GM21717 (cell line): ENCODE measurements around the gene TYRO3.
"Not testable (repeated sequence)": the region's sequence is repeated elsewhere in the genome, so short reads cannot be mapped to it uniquely, and the experiment has no call there.

Source experiments
- ATAC-seq: cut with Tn5 transposase; IDR thresholded peaks from one replicate; pipeline ENCODE4 v1.9.1; 2021; ENCODE audit warnings: mild to moderate bottlenecking, moderate library complexity; ENCODE audit not compliant: unreplicated experiment

Gene TYRO3

DNA sequence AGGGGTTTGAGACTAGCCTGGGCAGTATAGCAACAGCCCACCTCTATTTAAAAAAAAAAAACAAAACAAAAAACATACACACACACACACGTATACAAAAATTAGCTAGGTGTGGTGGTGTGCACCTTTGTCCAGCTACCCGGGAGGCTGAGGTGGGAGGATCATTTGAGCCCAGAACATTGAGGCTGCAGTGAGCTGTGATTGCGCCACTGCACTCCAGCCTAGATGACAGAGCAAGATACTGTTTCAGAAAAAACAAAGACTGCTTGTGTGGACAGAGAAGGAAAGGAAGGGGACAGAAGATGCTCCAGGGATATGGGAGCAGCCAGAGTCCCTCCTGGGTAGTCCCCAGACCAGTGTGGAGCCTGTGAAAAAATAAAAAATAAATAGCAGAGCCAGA is 12.9 kb downstream of the TYRO3 start:
- ATAC-seq = no peak

DNA sequence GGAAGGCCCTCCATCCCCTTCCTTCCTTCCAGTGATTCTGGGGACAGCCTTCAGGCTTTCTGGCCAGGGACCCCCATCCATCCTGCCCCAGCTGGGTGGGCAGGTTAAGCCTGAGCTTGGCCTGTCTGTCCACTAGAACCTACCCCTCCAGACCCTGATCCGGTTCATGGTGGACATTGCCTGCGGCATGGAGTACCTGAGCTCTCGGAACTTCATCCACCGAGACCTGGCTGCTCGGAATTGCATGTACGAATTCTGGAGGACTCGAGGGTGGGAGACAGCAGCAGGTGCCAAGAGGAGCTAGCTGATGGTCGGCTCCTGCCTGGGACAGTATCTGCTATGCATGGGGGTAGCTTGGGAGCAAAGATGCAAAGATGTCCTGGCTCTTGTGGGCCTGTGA is 13.9 kb downstream of the TYRO3 start:
- ATAC-seq = no peak

DNA sequence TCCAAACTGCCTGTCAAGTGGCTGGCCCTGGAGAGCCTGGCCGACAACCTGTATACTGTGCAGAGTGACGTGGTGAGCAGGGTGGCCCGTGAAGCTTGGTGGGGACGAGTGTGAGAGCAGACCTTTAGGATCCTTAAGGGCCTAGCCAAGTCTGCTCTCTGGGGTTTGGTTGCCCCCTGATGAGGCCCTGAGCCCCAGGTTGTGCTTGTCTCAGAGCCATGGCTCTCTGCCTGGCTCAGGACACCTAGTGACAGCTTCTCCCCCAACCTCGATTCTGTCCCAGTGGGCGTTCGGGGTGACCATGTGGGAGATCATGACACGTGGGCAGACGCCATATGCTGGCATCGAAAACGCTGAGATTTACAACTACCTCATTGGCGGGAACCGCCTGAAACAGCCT is 14.4 kb downstream of the TYRO3 start:
- ATAC-seq = no peak

DNA sequence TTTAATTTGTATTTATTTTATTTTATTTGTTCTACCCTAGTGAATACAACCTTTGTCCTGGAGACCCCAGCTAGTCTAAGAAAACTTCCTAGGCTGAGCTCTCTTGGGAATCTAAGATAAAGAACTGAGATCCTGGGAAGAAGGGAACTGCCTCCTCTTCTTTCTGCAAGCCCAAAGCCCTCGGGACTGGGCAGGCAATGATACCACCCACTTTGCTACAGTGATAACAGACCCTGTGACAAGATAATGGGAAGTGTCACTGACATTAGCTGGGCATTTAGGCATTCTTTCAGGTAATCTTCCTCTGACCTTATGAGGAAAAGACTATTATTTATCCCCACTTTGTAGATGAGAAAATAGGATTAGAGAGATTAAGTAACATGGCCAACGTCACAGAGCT is 15.1 kb downstream of the TYRO3 start:
- no peak for ATAC-seq

DNA sequence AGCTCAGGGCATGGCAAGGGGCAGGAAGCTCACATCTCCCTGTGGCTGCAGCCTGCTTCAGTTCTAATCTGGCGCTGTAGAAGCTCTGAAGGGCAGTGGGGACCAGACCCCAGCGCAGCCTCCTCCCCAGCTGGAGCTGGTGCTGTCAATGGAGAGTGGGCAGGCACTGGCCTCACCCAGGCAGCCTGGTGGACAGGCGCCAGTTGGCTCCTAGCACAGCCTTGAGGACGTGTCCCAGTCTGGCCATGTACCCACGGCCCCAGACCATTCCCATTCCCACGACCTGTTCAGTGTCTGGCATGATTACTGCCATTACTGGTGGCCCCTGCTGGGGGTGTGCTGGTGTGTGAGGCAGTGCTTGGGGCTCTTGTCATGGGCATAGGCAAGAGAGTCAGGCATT is 16.3 kb downstream of the TYRO3 start:
- ATAC-seq = no peak

DNA sequence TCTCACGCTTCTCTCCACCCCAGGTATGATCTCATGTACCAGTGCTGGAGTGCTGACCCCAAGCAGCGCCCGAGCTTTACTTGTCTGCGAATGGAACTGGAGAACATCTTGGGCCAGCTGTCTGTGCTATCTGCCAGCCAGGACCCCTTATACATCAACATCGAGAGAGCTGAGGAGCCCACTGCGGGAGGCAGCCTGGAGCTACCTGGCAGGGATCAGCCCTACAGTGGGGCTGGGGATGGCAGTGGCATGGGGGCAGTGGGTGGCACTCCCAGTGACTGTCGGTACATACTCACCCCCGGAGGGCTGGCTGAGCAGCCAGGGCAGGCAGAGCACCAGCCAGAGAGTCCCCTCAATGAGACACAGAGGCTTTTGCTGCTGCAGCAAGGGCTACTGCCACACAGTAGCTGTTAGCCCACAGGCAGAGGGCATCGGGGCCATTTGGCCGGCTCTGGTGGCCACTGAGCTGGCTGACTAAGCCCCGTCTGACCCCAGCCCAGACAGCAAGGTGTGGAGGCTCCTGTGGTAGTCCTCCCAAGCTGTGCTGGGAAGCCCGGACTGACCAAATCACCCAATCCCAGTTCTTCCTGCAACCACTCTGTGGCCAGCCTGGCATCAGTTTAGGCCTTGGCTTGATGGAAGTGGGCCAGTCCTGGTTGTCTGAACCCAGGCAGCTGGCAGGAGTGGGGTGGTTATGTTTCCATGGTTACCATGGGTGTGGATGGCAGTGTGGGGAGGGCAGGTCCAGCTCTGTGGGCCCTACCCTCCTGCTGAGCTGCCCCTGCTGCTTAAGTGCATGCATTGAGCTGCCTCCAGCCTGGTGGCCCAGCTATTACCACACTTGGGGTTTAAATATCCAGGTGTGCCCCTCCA is 19.1 kb downstream of the TYRO3 start:
- no peak for ATAC-seq

DNA sequence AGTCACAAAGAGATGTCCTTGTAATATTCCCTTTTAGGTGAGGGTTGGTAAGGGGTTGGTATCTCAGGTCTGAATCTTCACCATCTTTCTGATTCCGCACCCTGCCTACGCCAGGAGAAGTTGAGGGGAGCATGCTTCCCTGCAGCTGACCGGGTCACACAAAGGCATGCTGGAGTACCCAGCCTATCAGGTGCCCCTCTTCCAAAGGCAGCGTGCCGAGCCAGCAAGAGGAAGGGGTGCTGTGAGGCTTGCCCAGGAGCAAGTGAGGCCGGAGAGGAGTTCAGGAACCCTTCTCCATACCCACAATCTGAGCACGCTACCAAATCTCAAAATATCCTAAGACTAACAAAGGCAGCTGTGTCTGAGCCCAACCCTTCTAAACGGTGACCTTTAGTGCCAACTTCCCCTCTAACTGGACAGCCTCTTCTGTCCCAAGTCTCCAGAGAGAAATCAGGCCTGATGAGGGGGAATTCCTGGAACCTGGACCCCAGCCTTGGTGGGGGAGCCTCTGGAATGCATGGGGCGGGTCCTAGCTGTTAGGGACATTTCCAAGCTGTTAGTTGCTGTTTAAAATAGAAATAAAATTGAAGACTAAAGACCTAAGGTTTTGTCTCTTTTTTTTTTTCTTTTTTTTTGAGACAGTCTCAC is 19.8 kb downstream of the TYRO3 start:
- no peak for ATAC-seq

GRCh38 chr15:41581110-41581509 is 22.1 kb downstream of the TYRO3 start:
- no peak for ATAC-seq

- no peak for ATAC-seq
These were observed 24.8 kb downstream of the TYRO3 start for GRCh38 chr15:41583795-41584194.

DNA sequence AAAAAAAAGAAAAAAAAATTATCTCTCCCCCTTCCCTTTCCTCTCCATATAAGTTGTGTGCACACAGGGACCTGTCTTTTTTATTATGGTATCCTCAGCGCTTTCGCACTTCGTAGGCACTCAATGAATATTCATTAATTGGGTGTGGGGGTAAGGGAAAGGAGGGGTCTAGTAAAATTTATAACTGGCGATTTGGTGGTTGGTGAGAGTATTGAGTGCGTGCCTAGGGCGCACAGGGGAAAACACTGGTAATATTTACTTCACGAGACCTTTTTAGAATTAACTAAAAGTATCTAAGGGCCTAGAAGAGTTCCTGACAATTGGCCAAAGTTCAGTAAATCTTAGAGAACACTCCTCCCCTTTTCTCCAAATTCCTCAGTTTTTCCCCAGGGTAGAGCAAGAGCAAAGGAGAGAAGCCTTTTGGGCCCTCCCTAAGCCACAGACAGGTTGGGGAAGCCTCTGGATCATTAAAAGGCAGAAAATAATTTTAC is 25.7 kb downstream of the TYRO3 start:
- ATAC-seq = no peak

DNA sequence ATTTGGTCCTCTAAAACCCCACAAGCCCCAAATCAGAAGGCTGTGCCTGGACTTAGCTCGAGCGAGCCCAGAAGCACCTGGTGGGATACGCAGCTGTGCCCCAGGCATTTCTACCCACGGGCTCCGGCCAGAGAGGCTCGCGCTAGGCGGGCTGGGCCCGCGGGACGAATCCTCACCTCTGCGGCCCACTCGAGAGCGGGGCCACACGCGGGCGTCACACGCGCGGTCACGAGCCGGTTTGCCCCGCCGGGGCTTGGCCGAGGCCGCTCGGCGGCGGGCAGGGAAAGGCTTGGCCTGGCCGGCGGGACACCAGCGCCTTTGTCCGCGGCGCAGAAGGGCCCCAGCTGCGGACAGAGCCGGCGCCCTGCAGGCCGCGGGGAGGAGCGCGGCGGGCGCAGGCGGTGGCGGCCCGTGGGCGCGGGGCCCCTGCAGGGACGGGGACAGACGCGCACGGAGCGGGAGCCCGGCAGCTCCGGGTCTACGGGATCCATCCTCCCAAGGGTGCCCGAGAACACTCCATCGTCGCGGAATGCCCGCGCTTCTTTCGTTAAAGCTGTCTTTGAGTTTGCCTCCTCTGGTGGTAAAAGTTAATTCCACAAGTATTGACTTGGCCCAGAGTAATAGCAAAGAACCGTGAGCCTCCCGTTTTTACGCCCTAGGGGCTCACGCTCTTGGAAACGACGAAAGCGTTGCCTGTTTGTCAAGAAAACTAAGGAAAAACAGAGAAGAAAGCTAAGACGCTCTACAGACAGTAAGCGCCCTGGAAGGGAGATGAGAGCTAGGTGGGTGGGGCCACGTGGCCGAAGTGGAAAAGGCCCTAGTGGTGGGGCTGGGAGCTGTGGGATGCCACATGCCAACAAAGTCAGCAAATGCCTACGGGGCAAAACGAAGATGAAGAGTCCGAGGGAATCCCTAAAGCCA is 26.4 kb downstream of the TYRO3 start:
- no peak for ATAC-seq

GRCh38 chr15:41586531-41587282 is 27.7 kb downstream of the TYRO3 start:
- not testable (repeated sequence) for ATAC-seq

DNA sequence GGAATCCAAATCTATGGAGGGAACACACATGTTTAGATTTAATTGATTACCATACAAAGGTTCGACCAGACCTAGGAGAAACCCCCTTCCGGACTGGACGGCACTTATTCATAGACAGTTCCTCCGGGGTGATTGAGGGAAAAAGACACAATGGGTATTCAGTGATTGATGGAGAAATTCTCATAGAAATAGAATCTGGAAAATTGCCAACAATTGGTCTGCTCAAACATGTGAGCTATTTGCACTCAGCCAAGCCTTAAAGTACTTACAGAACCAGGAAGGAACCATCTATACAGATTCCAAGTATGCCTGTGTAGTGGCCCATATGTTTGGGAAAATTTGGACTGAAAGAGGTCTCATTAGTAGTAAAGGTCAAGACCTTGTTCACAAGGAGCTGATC is 30.0 kb downstream of the TYRO3 start:
- ATAC-seq = not testable (repeated sequence)

DNA sequence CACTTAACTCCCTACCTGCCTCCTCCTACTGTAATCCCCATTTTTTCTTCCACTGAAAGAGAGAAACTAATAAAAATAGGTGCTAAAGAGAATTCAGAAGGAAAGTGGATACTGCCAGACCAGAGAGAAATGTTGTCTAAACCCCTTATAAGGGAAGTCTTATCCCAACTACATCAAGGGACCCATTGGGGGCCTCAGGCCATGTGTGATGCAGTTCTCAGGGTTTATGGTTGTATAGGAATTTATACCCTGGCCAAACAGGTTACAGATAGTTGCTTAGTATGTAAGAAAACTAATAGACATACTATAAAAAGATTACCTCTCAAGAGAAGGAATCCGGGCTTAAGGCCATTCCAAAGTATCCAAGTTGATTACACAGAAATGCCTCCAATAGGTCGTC is 30.6 kb downstream of the TYRO3 start:
- ATAC-seq = not testable (repeated sequence)

- ATAC-seq = not testable (repeated sequence)
These were observed 32.2 kb downstream of the TYRO3 start for GRCh38 chr15:41591217-41591616.

DNA sequence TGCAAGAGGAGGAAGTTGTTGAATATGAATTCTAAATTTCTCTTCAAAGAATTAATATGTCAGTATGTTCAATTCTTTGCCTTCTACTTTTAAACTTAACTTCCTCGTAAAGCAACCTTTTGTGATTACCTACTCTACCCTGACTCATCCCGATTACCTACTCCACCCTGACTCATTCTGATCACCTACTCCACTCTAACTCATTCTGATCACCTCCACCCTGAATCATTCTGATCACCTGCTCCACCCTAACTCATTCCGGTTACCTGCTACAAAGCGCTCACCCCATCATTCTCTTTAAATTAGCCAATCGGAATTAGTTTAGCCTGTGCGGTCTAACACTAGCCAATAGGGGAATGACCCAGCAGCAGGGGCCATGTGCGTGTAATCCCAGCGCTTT is 33.7 kb downstream of the TYRO3 start:
- ATAC-seq = not testable (repeated sequence)

DNA sequence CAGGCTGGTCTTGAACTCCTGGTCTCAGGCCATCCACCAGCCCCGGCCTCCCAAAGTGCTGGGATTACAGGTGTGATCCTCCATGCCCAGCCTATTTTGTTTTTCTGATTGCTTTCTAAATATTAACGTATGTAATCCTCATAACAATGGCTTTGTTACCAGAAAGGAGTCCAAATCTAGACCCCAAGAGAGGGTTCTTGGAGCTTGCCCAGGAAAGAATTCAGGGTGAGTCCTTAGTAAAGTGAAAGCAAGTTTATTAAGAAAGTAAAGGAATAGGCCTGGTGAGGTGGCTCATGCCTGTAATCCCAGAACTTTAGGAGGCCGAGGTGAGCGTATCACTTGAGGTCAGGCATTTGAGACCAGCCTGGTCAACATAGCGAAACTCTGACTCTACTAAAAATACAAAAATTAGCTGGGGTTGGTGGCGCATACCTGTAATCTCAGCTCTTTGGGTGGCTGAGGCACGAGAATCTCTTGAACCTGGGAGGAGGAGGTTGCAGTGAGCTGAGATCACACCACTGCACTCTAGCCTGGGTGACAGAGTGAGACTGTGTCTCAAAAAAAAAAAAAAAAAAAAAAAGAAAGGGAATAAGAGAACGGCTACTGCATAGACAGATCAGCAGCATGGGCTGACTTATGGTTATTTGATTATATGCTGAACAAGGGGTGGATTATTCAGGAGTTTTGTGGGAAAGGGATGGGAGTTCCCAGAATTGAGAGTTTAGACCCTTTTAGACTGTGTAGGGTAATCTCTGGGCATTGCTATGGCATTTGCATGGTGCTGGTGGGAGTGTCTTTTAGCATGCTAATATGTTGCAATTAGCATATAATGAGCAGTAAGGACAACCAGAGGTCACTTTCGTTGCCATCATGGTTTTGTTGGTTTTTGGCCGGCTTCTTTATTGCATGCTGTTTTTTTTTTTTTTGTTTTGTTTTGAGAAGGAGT is 36.1 kb downstream of the TYRO3 start:
- no peak for ATAC-seq

GRCh38 chr15:41596972-41597371 is 38.0 kb downstream of the TYRO3 start:
- ATAC-seq = no peak

DNA sequence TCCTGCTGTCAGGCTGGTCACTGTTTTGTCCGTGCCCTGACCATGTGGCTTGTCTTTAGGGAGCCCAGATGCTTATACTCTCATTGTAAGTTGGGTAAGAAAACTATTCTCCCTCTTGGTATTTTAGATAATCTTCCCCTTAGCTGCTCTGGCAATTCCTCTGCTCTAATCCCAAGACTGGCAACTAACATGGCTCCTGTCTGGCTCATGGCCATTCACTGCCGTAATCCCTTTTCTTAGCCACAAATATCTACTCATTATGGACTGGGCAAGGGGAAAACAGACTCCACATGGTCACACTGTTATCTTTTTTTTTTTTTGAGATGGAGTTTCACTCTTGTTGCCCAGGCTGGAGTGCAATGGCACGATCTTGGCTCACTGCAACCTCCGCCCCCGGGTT is 38.8 kb downstream of the TYRO3 start:
- no peak for ATAC-seq
